ENCODE results near the gene UVRAG.

Gene UVRAG

GRCh38 chr11:76177250-76177686 lies 362.3 kb downstream of the UVRAG start (continued):
- TF ChIP-seq ZNF639 (tag by site-specific recombination; IDR thresholded peaks at IDR 0.05) = no peak
- TF ChIP-seq ZNF521 (tag by site-specific recombination; IDR thresholded peaks at IDR 0.05) = no peak
- TF ChIP-seq ZBTB1 (tag by site-specific recombination; IDR thresholded peaks at IDR 0.05) = no peak
- no peak for TF ChIP-seq ZNF830 (tag by site-specific recombination; IDR thresholded peaks at IDR 0.05; ENCODE audit: low read depth)
- no peak for TF ChIP-seq GLIS2 (tag by site-specific recombination; IDR thresholded peaks at IDR 0.05)
- no peak for TF ChIP-seq ZNF140 (tag by site-specific recombination; IDR thresholded peaks at IDR 0.05)
- TF ChIP-seq ZNF518A (tag by site-specific recombination; conservative IDR thresholded peaks at IDR 0.05; ENCODE audit: low read depth) = no peak

- Histone ChIP-seq H3K4me3 (ENCODE audit: low read depth, low read length) (no peak overlapping the region), H3K9me3 (ENCODE audit: control insufficient read depth, insufficient read depth, low read depth, low read length) (no peaks in the 10 kb centered on the region), H3K4me1 (ENCODE audit: control insufficient read depth, insufficient read depth, low read length) (no peaks in the 10 kb centered on the region), H3K36me3 (ENCODE audit: control insufficient read depth in 2 of 2, insufficient read depth in 1 of 2, low read length in 2 of 2) (no peaks in the 10 kb centered on the region), H3K27ac (ENCODE audit: extremely low read depth, low read depth, low read length) (no peak overlapping the region)
- TF ChIP-seq GLIS1 (tag by site-specific recombination; IDR thresholded peaks at IDR 0.05) (peak; percentile 80), ZNF266 (tag by site-specific recombination; IDR thresholded peaks at IDR 0.05; ENCODE audit: low read depth) (no peak), ZNF302 (tag by site-specific recombination; IDR thresholded peaks at IDR 0.05; ENCODE audit: low read depth) (no peak), ZNF18 (tag by site-specific recombination; IDR thresholded peaks at IDR 0.05) (no peak), ZNF157 (tag by site-specific recombination; IDR thresholded peaks at IDR 0.05) (no peak), ZNF777 (tag by site-specific recombination; IDR thresholded peaks at IDR 0.05; ENCODE audit: borderline replicate concordance) (no peak), ZNF214 (tag by site-specific recombination; IDR thresholded peaks at IDR 0.05; ENCODE audit: borderline replicate concordance) (no peak), GLIS2 (tag by site-specific recombination; IDR thresholded peaks at IDR 0.05) (peak; percentile 28; the same call in 1 of the 2 replicates), BCL11B (tag by site-specific recombination; IDR thresholded peaks at IDR 0.05; ENCODE audit: low read depth) (no peak), BCL11A (tag by site-specific recombination; IDR thresholded peaks at IDR 0.05; ENCODE audit: low read depth) (no peak), ZNF184 (tag by site-specific recombination; IDR thresholded peaks at IDR 0.05) (no peak), ZNF645 (tag by site-specific recombination; IDR thresholded peaks at IDR 0.05) (no peak), ZBTB26 (tag by site-specific recombination; optimal IDR thresholded peaks at IDR 0.05) (no peak)
- ChIA-PET POLR2A (no interaction called here), CTCF (interaction anchor here (0.6 kb wide), 1 partner anchor 27 kb away, joined by 4 read pairs; no protein-coding TSS in a partner anchor)
These were observed 364.1 kb downstream of the UVRAG start for GRCh38 chr11:76179147-76179546.

Measured in HEK293 (cell line).